Activated CD4-positive, alpha-beta T cell treated with anti-CD3 and anti-CD28 coated beads, Interleukin-2, Interleukin-6, amounts not matched to agents 100 ng/mL and 50 ng/mL, durations not matched to agents 16 hours and 8 hours (primary cell): Measurements from ENCODE around the gene MAGI1.
A peak's percentile ranks its signal among the peaks of the same experiment; 100 is the strongest.

Source experiments
- DNase-seq: peaks from one replicate; pipeline ENCODE4 v3.0.0-alpha.2; 2020

MAGI1 gene

DNA sequence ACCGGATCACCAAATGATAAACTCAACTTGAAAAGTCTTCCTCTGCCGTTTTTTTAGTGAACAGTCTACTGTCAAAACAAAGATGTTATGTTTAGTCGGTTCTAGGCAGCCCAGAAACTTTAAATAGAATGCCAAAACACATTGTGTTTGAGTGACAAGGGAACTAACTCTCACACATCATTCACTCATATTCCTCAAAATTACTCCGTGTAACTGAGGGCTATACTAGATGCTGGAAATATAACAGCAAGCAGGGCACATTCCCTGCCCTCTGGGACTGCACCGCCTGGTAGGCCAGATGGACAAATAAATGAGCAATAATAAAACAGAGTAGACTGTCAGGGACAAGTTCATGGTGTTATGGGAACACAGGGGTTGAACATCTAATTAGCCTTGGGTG, 251.4 kb downstream of the MAGI1 start:
- DNase-seq, result no peak

DNA sequence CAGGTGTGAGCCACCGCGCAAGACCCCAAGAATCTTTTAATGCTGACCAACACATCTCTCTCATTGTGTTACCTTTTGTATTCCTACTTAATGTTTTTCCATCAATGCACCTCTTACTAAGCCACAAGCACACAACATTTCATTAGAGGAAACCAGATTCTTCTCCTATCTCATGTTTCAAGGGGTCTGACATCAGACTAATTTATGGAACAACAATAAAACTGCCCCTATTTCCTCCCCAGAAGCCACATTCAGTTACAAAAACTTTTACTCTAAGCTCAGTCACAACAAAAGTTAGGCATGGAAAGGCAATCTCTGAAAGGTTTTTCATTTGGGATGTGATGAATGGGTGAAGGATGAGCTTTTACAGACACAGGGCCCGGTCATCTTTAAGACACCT, 251.8 kb downstream of the MAGI1 start:
- no peak for DNase-seq

DNA sequence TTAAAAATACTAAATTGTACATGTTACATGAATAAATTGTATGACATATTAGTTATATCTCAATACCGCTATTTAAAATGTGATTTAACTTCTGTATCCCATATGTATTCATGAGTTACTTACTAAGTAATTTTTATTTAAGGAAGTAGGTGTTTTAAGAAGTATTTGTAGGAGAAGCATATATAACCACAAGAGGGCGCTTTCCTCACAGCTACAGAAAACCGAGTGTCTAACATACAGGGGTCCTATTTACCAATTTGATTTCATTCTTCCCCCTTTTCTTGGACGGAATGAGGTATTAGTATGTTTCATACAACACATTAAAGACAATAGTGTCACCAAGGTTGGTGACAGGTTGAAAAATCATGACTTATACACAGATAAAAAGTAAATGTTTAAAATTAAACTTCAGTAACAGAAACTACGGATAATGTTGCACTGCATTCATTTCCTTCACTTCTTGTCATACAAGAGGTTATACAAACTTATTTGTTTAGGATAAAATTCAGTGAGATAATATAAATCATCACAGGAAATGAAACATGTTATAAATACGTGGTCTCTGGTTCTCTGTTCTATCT, 253.6 kb downstream of the MAGI1 start:
- peak; percentile 41 for DNase-seq

DNA sequence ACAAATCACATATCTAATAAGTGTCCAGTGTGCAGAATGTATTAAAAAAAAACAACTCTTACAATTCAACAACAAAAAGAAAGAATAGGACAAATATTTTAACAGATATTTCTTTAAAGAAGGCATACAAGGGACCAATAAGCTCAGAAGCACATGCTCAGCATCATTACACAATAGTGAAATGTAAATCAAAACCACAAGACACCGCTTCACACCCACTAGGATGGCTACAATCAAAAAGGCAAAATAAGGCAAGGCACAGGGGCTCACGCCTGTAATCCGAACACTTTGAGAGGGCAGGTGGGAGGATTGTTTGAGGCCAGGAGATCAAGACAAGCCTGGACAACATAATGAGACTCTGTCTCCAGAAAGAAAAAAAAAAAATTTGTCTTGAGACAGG, 255.6 kb downstream of the MAGI1 start:
- no peak for DNase-seq

DNA sequence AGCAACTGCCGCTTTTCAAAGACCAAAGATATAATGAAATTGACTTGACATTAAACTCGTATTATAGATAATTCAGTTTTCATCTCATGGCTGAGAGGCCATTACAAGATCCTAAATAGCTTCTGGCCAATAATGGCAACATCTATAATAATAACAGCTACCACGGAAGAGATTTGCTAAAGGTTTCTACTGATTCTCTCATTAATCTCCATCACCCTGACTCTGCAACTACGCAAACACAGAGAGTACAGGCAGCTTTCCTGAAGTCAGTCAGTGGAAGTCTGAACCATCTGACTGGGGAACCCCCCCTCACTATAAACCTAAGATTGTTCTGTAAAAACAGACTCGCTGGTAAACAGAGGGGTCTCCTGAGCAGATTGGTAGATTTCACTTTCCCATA, 257.1 kb downstream of the MAGI1 start:
- DNase-seq, result no peak

DNA sequence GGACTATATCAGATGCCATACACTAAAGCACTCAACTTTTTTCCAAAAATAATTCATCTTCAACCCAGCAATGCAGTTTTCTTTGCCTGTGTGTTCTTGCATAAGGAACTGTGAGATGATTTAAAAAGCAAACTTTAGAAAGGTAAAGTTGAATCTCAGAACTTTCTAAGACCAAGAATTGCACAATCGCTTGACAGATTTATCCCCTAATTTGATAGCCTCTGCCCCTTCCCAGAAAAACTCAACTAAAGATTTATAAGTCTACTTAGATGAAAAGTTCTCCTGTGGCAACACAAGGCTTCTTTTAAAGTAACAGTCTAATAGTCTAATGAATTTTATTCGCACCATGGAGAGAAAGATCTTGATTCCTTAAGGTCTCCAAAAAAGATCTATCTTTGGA, 259.3 kb downstream of the MAGI1 start:
- no peak for DNase-seq

DNA sequence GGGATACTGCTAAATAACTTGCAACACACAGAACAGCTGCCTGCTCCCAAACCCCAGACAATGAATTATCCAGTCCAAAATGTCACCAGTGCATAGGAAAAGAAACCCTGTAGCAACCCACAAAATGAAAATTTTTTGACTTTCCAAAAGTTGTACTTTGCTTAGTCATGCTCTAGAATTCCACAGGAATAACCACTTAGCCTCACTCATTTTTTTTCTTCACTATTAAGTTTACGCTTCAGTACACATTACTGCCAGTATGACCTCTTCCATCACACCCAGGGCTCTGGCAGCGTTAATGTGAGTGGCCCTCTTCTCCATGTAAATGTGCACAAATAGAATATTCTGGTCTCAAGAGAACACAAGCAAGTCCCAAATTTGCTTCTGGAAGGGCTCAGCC, 259.8 kb downstream of the MAGI1 start:
- DNase-seq, result no peak

DNA sequence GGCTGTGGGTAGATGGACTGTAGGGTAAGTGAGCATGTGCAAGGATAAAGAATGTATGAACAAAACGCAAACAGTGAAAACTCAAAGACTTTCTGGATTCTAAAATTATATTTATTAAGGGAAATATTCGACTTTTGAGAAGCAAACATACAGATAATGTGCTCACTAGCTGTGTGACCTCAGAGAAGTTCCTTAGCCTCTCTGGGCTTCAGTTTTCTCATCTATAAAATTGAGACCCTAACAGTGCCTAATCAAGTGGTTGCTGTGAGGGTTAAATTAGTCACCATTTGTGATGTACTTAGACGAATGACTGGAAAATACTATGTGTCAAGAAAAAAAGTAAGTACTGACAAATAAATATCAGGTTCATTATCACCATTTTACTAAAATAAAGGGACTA, 261.7 kb downstream of the MAGI1 start:
- no peak for DNase-seq

DNA sequence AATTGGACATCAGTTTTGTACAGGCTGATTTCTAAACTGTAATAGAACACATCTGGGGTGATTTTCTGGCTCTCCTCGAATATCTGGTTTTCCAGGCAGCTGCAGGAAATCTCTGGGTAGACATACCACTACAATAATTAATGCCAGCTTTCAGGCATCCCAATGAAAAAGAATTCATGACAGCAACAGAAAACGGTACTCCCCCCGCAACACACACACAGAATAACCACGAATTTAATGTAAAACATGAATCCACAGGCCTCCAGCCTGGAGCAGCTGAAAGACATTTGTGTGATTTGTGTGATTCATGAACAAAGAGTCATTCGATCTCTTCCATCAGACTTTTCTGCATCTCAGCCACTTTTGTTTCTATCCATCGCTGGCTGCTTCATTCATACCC, 262.2 kb downstream of the MAGI1 start:
- DNase-seq, result no peak

DNA sequence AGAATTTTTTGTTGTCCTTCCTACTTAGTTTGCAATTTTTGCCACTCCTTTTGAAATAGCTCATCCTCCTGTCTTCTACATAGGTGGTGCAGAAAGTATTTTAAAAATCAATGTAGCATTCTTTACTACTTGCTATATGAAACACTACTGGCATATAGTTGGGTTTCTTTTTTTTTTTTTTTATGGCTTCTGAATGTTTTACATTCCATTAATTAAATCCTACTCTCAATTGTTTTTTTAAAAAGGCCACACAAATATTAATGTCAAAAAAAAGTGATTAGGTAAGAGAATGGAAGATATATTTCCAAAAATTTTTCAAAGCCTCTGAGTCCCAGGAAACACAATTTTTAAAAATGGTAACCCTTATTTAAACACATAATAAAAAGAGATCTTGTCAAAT, 262.6 kb downstream of the MAGI1 start:
- no peak for DNase-seq

DNA sequence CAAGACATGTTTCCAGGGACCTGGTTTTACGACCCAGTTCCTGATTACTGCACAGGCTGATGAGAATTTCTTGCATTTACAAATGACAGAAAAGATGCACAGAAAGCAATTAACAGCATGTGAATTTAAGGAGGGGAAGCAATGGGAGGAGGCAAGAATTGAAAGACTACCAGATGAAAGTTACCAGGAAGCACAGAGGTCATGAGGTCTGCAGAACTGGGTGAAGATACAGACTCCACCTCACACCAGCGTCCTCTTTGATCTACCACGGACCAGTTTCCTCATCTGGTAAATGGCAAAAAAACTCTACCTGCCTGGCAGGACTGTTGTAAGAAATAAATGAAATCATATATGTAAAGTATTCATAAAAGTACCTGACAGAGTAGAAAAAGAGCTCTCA, 266.0 kb downstream of the MAGI1 start:
- DNase-seq, result no peak

DNA sequence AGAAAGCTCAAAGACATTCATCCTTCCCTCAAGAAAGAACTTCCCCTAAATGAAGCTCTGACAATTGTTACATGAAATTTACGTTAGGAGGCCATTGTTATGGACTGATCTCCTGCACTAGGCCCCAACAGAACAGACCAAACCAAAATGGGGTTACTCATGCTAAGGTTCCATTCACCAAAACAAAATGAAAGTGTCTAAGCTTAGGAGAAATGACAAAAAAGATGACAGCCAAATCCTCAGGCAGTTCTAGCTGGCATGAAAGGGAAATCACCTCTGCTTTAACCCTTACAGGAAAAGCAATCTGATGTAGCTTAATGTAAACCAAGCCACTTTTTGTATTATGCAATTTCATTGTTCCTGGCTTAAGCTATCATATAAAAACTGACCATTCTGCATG, 271.2 kb downstream of the MAGI1 start:
- no peak for DNase-seq

DNA sequence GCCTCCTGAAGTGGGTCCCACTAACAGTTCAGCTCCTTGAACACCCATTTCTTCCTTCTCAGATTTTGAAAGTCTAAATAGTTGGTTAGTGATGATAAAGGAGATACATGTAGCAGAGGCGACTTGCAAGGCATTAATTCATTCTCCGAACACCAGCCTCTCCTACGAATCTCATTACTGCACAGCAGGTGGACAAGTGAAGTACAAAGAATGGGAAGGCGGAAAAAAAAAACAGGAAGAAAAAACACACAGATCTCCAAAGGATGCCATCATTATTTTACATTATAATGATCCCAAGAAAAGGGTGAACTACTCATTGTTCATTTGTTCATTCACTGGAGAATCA, 276.5 kb downstream of the MAGI1 start:
- no peak for DNase-seq

DNA sequence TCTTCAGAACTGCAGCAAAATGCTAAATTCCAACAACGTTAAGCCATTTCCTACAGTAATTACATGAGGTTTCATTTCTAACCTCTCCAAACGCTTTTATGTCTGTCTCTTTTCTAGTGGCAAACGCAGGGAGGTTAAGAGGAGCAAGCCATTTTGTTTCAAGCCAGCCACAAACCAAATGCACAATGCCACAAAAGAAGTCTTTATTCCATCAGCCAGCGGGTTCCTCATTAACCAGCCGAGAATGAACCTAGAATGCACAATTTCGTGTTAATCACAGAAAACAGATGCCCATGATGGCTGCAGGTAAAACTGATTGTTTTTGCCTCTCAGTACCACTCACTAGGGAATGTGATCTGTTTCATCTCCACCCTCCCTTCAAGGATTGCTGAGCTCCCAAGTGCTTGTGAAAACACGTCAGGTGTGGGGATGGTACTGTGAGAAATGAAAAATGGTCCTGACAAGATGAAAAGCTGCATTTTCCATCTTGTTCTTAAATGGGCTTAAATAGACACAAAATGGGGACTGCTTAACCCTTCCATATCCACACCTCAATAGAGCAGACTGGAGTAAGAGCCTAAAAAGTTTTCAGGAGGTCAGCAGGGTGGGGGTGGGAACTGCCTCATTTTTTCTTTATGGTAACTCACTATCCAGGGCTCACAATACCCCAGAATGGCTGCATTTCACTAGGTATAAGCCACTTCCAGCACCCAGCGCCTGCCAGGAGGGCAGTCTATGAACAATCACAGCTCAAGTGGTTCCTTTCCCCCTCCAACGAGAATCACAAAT, 277.1 kb downstream of the MAGI1 start:
- DNase-seq, result no peak

DNA sequence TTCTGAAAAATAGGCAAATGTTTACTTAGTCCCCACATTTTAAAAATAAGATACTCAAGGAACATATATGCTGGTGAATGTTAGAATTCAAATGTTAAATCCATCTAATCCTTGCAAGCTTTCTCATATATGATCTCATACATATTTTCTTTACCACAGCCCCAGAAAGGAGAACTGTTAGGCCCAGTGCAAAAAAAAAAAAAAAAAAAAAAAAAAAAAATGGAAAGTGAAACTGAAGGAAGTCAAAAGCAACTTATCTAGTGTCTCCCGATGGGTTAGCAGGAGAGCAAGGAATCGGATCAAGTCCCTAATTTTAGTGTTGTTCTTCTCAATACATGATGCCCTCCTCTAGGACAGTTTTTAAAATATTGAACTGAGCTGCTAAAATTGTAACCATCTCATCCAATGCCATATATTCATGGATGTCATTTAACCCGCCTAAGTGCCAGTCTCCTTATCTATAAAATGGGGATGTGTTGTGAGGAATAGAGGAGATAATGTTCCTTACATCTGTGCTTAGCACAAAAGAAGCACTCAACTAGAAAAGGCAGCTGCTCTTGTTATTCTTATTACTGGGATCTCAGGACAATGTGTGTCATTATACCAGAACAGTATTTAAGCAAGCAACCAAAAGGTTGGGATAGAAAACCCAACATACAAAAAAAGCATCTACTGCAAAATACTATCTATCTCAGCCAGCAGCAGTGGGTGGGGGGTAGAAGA, 279.7 kb downstream of the MAGI1 start:
- no peak for DNase-seq

DNA sequence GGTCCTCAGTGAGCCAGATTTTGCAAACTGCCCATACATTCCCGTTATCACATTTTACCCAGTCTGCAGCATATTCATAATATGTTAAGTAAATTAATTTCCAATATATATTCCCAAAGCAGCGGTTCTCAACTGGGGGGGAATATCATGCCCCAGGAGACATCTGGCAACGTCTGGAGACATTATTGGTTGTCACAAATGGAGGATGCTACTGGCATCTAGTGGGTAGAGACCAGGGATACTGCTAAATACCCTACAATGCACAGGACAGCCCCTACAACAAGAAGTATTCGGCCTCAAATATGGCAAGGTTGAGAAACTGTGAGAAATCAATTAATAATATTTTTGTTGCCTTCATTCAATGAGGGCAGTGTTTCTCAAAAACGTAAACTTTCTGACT, 280.3 kb downstream of the MAGI1 start:
- DNase-seq, result no peak

DNA sequence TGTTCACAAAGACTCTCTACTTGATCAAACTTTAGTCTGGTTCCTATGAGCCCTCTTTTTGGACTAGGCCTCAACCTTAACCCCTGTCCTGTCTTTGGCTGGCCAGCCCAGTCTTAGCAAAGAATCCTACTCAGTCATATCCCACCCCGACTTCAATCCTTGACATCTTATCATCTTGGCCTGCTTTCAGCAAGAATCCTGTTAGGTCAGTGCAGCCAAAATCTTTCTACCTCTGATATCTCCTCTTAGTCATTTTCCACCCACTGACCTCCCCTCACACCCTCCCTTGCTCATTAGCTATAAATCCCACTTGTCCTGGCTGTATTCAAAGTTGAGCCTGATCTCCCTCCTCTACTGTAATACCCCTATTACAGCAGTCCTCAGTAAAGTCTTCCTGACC, 286.1 kb downstream of the MAGI1 start:
- DNase-seq, result no peak

DNA sequence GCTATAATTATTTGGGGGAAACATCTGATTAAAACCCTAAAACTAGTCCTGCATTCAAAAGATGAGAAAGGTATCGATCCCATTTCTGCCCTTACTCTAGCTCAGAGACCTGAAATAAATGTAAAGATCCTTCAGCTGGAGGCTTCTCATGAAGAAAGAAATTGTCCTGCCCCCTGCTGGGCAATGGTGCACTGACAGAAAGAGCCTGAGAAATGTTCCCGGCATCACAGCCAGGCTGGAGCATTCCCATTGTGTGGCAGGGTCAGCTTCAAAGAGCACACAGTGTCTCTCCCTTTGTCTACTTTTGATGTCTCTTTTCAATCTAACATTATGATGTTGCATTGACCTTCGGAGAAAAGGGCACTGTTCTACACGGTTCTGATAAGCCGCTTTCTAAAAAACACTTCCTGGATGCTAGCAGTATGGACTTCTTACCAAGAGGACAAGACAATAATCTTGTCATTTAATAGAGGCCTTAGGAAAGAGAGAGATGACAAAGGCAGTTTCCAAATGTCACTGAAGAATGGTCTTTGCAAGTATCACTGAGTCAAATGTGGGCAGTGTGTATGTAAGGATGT, 287.5 kb downstream of the MAGI1 start:
- peak; percentile 0 for DNase-seq

DNA sequence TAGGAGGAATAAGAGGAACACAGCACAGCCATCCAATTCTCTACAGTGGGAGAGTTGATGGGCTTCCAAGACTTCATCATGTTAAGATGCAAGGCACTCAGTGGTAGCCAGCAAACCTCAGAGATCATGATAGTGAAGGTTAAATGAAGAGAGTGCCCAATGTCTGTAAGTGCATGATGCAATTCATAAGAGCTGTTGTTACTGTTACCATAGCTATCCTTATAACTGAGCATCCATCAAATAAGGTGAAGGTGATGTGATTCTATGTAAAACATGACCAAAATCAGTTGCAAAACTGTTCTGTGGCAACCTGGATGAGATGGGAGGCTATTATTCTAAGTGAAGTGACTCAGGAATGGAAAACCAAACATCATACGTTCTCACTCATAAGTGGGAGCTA, 289.7 kb downstream of the MAGI1 start:
- no peak for DNase-seq

DNA sequence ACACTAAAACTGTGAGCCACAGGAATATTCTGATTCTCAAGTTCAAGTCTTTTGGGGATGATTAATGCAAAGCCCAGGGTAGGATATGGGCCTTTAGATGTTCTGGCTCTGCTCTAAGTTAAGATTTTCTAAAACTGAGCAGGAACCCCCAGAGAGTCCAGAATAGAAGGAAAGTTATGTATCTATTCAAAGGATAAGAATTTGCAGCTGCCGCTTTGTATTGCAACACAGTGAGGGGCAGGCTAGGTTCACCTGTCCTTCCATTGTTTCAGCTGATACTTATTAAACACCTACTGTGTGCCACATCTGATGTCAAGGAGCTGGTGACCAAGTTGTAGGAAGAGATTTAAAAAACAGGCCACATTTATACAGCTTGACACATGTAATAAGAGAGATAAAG, 290.4 kb downstream of the MAGI1 start:
- no peak for DNase-seq

DNA sequence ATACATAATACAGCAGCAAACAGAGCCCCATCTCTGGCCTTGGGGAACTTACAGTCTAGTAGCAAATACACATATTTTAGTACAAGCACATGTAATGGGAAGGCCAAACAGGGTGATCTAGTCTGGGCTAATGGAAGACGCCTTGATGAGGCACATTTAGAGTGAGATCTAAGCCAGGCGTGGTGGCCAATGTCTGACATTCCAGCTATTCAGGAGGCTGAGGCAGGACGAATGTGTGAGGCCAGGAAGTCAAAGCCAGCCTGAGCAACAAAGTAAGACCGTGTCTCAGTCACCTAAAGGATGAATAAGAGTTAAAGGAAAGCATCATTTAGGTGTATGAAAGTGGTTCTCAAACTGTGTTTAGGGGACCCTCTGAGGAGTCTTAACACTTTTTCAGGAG, 291.9 kb downstream of the MAGI1 start:
- no peak for DNase-seq

DNA sequence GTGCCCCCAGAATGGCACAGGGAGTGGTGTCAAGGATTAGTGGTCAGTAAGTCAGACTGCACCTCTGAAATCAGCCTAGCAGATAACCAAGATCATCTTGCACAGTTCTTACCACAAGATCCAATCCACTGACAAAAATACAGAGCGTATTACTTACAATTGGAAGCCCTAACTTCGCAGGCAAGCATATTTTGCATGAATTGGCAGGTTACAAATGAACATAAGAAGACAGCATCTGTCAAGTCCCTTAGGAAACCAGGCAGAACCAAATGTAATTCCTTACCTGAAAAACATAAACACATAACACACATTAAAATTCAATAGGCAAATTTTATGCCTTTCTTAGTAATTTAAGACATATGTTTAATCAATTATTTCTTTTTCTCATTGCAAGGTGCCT, 293.4 kb downstream of the MAGI1 start:
- DNase-seq, result no peak

DNA sequence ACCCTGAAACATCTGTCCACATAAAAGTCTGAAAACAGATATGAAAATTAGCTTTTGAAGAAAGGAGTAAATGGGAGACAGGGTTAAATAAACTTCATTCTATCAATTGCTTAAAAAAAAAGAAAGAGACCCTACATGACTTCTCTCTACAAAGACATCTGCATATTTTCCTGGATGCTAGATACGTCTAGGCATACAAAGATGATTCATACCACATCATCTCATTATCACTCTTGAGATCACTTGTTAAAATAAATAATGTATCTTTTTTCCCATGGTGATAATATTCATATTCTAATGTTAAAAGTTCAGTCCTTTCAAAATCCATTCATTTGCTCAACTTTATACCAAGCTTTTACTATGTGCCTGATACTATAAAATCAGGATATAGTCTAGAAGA, 295.8 kb downstream of the MAGI1 start:
- DNase-seq, result no peak

DNA sequence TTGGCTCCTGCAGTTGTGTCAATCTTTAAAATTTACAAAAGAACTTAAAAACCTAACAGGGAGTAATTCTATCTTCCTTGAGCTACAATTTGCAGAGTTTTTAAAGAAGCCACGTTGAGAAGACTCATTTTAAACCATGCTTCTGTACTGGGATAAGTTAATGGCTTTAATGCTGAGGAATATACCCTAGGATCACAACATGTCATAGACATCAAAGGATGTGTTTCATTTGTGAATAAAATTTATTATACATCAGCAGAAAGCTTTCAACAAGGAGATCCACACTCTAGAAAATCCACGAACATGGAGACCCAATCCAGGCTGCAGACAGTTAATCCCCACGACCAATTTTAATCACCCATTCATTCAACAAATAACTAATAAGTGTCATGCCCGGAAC, 297.2 kb downstream of the MAGI1 start:
- no peak for DNase-seq
